SK-N-SH treated with all-trans-retinoic acid at 6 μM for 48 hours (cell line): ENCODE measurements around the gene SRP14.

Experiments
- ATAC-seq: fragments of 200-7000 bp; cut with Tn5 transposase; 3 replicates; pipeline ENCODE4 v1.9.1; 2020; ENCODE audit warnings: mild to moderate bottlenecking, moderate library complexity
- ARNTL ChIP-seq: fragments of 450-650 bp; formaldehyde crosslinking; IDR thresholded peaks from 2 replicates; pipeline ENCODE4 v1.5.0; 2020; ENCODE audit warnings: low read depth, mild to moderate bottlenecking, moderate library complexity, borderline replicate concordance
- BACH2 ChIP-seq: fragments of 250-450 bp; sonication (Bioruptor Pico); IDR thresholded peaks from 2 replicates; pipeline ENCODE4 v1.9.0; 2021; ENCODE audit warnings: mild to moderate bottlenecking, borderline replicate concordance
- CREB5 ChIP-seq: fragments of 250-450 bp; sonication (Bioruptor Pico); IDR thresholded peaks from 2 replicates; pipeline ENCODE4 v1.5.1; 2020; ENCODE audit warnings: low read depth, mild to moderate bottlenecking, moderate library complexity
- CSDC2 ChIP-seq: fragments of 250-450 bp; sonication (Bioruptor Pico); IDR thresholded peaks from 2 replicates; pipeline ENCODE4 v1.5.0; 2020; ENCODE audit warnings: mild to moderate bottlenecking, moderate library complexity
- CSRNP3 ChIP-seq: fragments of 250-450 bp; sonication (Bioruptor Pico); IDR thresholded peaks from 2 replicates; pipeline ENCODE4 v1.5.1; 2021; ENCODE audit warnings: mild to moderate bottlenecking, moderate library complexity
- ESRRG ChIP-seq: fragments of 250-450 bp; sonication (Bioruptor Pico); IDR thresholded peaks from 2 replicates; pipeline ENCODE4 v1.6.1; 2021; ENCODE audit warnings: mild to moderate bottlenecking
- PATZ1 ChIP-seq: fragments of 250-450 bp; sonication (Bioruptor Pico); IDR thresholded peaks from 2 replicates; pipeline ENCODE4 v1.8.0; 2020; ENCODE audit warnings: mild to moderate bottlenecking, moderate library complexity, borderline replicate concordance
- POU6F1 ChIP-seq: fragments of 250-450 bp; sonication (Bioruptor Pico); IDR thresholded peaks from 2 replicates; pipeline ENCODE4 v1.8.0; 2021; ENCODE audit warnings: low read depth, mild to moderate bottlenecking, moderate library complexity, borderline replicate concordance
- RARB ChIP-seq: fragments of 250-450 bp; sonication (Bioruptor Pico); IDR thresholded peaks from 2 replicates; pipeline ENCODE4 v1.8.0; 2021; ENCODE audit warnings: mild to moderate bottlenecking, moderate library complexity
- SNAI2 ChIP-seq: fragments of 250-450 bp; sonication (Bioruptor Pico); IDR thresholded peaks from 2 replicates; pipeline ENCODE4 v1.5.0; 2020; ENCODE audit warnings: mild to moderate bottlenecking, moderate library complexity
- TCF4 ChIP-seq: fragments of 250-450 bp; sonication (Bioruptor Pico); IDR thresholded peaks from 2 replicates; pipeline ENCODE4 v1.8.0; 2021; ENCODE audit warnings: mild to moderate bottlenecking, moderate library complexity, borderline replicate concordance
- TOX ChIP-seq: fragments of 250-450 bp; sonication (Bioruptor Pico); IDR thresholded peaks from 2 replicates; pipeline ENCODE4 v1.8.0; 2021; ENCODE audit warnings: mild to moderate bottlenecking, moderate library complexity, borderline replicate concordance
- TSHZ2 ChIP-seq: fragments of 250-450 bp; sonication (Bioruptor Pico); IDR thresholded peaks from 2 replicates; pipeline ENCODE4 v1.5.0; 2020; ENCODE audit warnings: mild to moderate bottlenecking, moderate library complexity
- ZC3H10 ChIP-seq: fragments of 250-450 bp; sonication (Bioruptor Pico); IDR thresholded peaks from 2 replicates; pipeline ENCODE4 v1.5.1; 2021; ENCODE audit warnings: mild to moderate bottlenecking, moderate library complexity
- ZFP3 ChIP-seq: fragments of 250-450 bp; sonication (Bioruptor Pico); IDR thresholded peaks from 2 replicates; pipeline ENCODE4 v1.5.0; 2020; ENCODE audit warnings: mild to moderate bottlenecking, moderate library complexity
- ZFP30 ChIP-seq: fragments of 450-650 bp; formaldehyde crosslinking; IDR thresholded peaks from 2 replicates; pipeline ENCODE4 v1.5.0; 2022; ENCODE audit warnings: mild to moderate bottlenecking, moderate library complexity
- ZNF565 ChIP-seq: fragments of 450-650 bp; formaldehyde crosslinking; conservative IDR thresholded peaks from 2 replicates; pipeline ENCODE4 v1.5.0; 2020; ENCODE audit warnings: low read depth, mild to moderate bottlenecking, moderate library complexity
- ZNF70 ChIP-seq: fragments of 450-650 bp; formaldehyde crosslinking; IDR thresholded peaks from 2 replicates; pipeline ENCODE4 v1.5.0; 2020; ENCODE audit warnings: mild to moderate bottlenecking, moderate library complexity
- ZNF8 ChIP-seq: fragments of 450-650 bp; formaldehyde crosslinking; IDR thresholded peaks from 2 replicates; pipeline ENCODE4 v1.5.0; 2020; ENCODE audit warnings: mild to moderate bottlenecking, moderate library complexity

SRP14 gene

GRCh38 chr15:40034186-40034946, 4.6 kb downstream of the SRP14 start:
- TF ChIP-seq TOX (no peak), ARNTL (CRISPR knock-in tag) (no peak), CSRNP3 (no peak), ZC3H10 (CRISPR knock-in tag) (no peak)
- no peak for ATAC-seq

- ATAC-seq = no peak
- no peak for TF ChIP-seq ARNTL (CRISPR knock-in tag)
- no peak for TF ChIP-seq RARB (CRISPR knock-in tag)
- TF ChIP-seq ZNF565 (CRISPR knock-in tag) = no peak
- no peak for TF ChIP-seq ZFP30 (CRISPR knock-in tag)
- TF ChIP-seq TSHZ2 (CRISPR knock-in tag) = no peak
- no peak for TF ChIP-seq PATZ1
- TF ChIP-seq CREB5 (CRISPR knock-in tag) = no peak
- no peak for TF ChIP-seq ZFP3
- TF ChIP-seq CSDC2 (CRISPR knock-in tag) = no peak
- TF ChIP-seq SNAI2 (CRISPR knock-in tag) = no peak
- TF ChIP-seq, all 23 proteins: peak for 0
These were observed 6.7 kb downstream of the SRP14 start for GRCh38 chr15:40032125-40032839.

- no peak for ATAC-seq
- TF ChIP-seq PATZ1 = no peak
- no peak for TF ChIP-seq CSRNP3
- TF ChIP-seq BACH2 = no peak
- TF ChIP-seq ARNTL (CRISPR knock-in tag) = no peak
- TF ChIP-seq POU6F1 (CRISPR knock-in tag) = no peak
- TF ChIP-seq ESRRG (CRISPR knock-in tag) = no peak
- no peak for TF ChIP-seq ZNF8
- TF ChIP-seq ZNF565 (CRISPR knock-in tag) = no peak
- no peak for TF ChIP-seq CSDC2 (CRISPR knock-in tag)
- TF ChIP-seq RARB (CRISPR knock-in tag) = no peak
- no peak for TF ChIP-seq TCF4 (CRISPR knock-in tag)
- TF ChIP-seq TSHZ2 (CRISPR knock-in tag) = no peak
- TF ChIP-seq TOX = no peak
- TF ChIP-seq ZFP3 = no peak
- TF ChIP-seq ZNF70 (CRISPR knock-in tag) = no peak
These were observed 7.7 kb downstream of the SRP14 start for GRCh38 chr15:40031300-40031699.
